HG03565 (cell line): ENCODE measurements around the gene KLF4.

Source experiments
- ATAC-seq: cut with Tn5 transposase; IDR thresholded peaks from one replicate; pipeline ENCODE4 v1.9.1; 2021; ENCODE audit warnings: mild to moderate bottlenecking, moderate library complexity; ENCODE audit not compliant: unreplicated experiment

The KLF4 gene

GRCh38 chr9:107488375-107489143 is 1.0 kb downstream of the KLF4 start:
- no peak for ATAC-seq

- ATAC-seq: no peak
Observed at GRCh38 chr9:107487521-107488374, 1.8 kb downstream of the KLF4 start.

GRCh38 chr9:107486674-107487520 is 2.7 kb downstream of the KLF4 start:
- no peak for ATAC-seq

- no peak for ATAC-seq
Observed at GRCh38 chr9:107485458-107486043, 4.0 kb downstream of the KLF4 start.

- peak; percentile 75 for ATAC-seq
Observed at GRCh38 chr9:107484117-107484723, 5.3 kb downstream of the KLF4 start.

- ATAC-seq: no peak
Observed at GRCh38 chr9:107483666-107484065, 5.9 kb downstream of the KLF4 start.

GRCh38 chr9:107481035-107481434 is 8.5 kb downstream of the KLF4 start:
- ATAC-seq: no peak

GRCh38 chr9:107480386-107480789 is 9.2 kb downstream of the KLF4 start:
- ATAC-seq: no peak

- no peak for ATAC-seq
Observed at GRCh38 chr9:107478805-107479204, 10.8 kb downstream of the KLF4 start.

GRCh38 chr9:107474124-107474523 is 15.4 kb downstream of the KLF4 start:
- no peak for ATAC-seq

GRCh38 chr9:107472581-107473340 is 16.8 kb downstream of the KLF4 start:
- ATAC-seq: no peak

- no peak for ATAC-seq
Observed at GRCh38 chr9:107471552-107471951, 18.0 kb downstream of the KLF4 start.

GRCh38 chr9:107467416-107467815 is 22.2 kb downstream of the KLF4 start:
- no peak for ATAC-seq

GRCh38 chr9:107466826-107467225 is 22.7 kb downstream of the KLF4 start:
- no peak for ATAC-seq

GRCh38 chr9:107465467-107466451 is 23.8 kb downstream of the KLF4 start:
- ATAC-seq: peak; percentile 83

- ATAC-seq: no peak
Observed at GRCh38 chr9:107464516-107464915, 25.1 kb downstream of the KLF4 start.

GRCh38 chr9:107462691-107463090 is 26.9 kb downstream of the KLF4 start:
- ATAC-seq: no peak
